ENCODE results near the gene CLHC1.

DNA sequence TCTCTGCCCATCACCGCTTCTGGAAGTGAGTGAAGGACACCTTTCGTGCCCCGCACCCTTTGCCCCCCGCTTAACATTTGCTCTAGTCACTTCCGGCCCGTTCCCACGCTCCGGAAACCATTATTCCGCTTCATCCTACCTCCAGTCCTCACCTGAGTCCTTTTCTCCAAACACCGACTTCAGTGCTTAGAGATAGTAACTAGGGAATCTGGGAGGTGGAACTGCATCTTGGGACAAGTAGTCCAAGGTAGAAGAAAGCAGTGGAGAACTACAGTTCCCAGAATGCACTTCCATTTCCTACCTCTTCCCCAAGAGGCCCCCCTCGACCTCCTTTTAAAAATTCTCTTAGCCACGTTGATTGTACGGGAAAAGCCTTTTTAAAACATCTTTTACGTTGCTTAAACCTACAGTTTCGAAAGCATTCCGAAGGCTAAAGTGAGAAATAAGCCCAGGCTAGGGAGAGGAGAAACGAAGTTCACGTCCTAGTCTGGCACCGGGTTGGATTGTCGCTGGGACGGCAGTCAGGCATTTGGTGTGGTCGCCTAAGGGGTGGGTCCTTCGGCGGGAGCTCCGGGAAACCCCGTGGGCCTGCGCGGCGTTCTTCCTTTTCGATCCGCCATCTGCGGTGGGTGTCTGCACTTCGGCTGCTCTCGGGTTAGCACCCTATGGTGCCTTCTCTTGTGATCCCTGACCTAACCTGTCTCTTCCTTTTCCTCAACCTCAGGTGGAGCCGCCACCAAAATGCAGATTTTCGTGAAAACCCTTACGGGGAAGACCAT, at the start of gene CLHC1, which contains the start of gene RPS27A:
- TF ChIP-seq CTCF (IDR thresholded peaks at IDR 0.05) (peak in 1 of 4 experiments; percentile 23), POLR2AphosphoS5 (IDR thresholded peaks at IDR 0.05) (peak; percentile 82)
